ENCODE measurements around the gene RAMAC. TPM values are rescaled to one million over a fixed set of nuclear protein-coding genes. Genes with fewer than 3 reads are reported as not detected.
A peak's percentile ranks its signal among the peaks of the same experiment; 100 is the strongest.

The RAMAC gene
- total and polyA plus RNA-seq, 11 donors, result 11.0 to 25.5 (median 14.9) TPM

GRCh38 chr15:82966671-82967071 is 19.3 kb upstream of the RAMAC start:
- TF ChIP-seq POLR2A (IDR thresholded peaks at IDR 0.05), result no peak
- no peak for TF ChIP-seq CTCF (IDR thresholded peaks at IDR 0.05)
- ATAC-seq (no peak), DNase-seq (no peak)
- Histone ChIP-seq H3K4me3 (no peak overlapping the region), H3K9me3 (no peaks in the 10 kb centered on the region), H3K36me3 (no peaks in the 10 kb centered on the region), H3K27ac (no peak overlapping the region), H3K27me3 (no peaks in the 10 kb centered on the region), H3K4me1 (peaks cover 0 to 24% (median 7%) of the 10 kb centered on the region in 12 donors)
- intact Hi-C loops (cut with DNase I), result loop anchor here in 1 of 10 donors (10.0 kb wide), 1 partner anchor 62 kb away; no protein-coding TSS in a partner anchor
- 67 to 75% (median 73%) methylated on average over 4 of the region's 4 CpGs for WGBS, 4 donors

- 90 to 91% (median 90%) methylated on average over 4 of the region's 4 CpGs for WGBS, 4 donors
- Histone ChIP-seq H3K4me3 (no peak overlapping the region), H3K27ac (no peak overlapping the region), H3K9me3 (no peaks in the 10 kb centered on the region), H3K4me1 (peaks cover 0 to 27% (median 9%) of the 10 kb centered on the region in 12 donors), H3K36me3 (no peaks in the 10 kb centered on the region), H3K27me3 (no peaks in the 10 kb centered on the region)
- TF ChIP-seq CTCF (IDR thresholded peaks at IDR 0.05) (no peak), POLR2A (IDR thresholded peaks at IDR 0.05) (no peak)
- no peak for ATAC-seq
- intact Hi-C loops (cut with DNase I), result loop anchor here in 1 of 10 donors (10.0 kb wide), 1 partner anchor 63 kb away; no protein-coding TSS in a partner anchor
- DNase-seq, result no peak
Measured at GRCh38 chr15:82968066-82968465, 17.9 kb upstream of the RAMAC start.

GRCh38 chr15:82969353-82969752 is 16.7 kb upstream of the RAMAC start:
- TF ChIP-seq POLR2A (IDR thresholded peaks at IDR 0.05), result no peak
- no peak for TF ChIP-seq CTCF (IDR thresholded peaks at IDR 0.05)
- Histone ChIP-seq H3K27me3 (no peaks in the 10 kb centered on the region), H3K9me3 (no peaks in the 10 kb centered on the region), H3K4me3 (no peak overlapping the region), H3K27ac (no peak overlapping the region), H3K36me3 (no peaks in the 10 kb centered on the region), H3K4me1 (peaks cover 0 to 19% (median 9%) of the 10 kb centered on the region in 12 donors)
- intact Hi-C loops (cut with DNase I), result loop anchor here in 1 of 10 donors (10.0 kb wide), 1 partner anchor 65 kb away; no protein-coding TSS in a partner anchor
- WGBS, 4 donors, result 82 to 85% (median 84%) methylated on average over 7 of the region's 7 CpGs
- ATAC-seq, result no peak
- DNase-seq, result no peak

GRCh38 chr15:82970078-82970686 is 15.8 kb upstream of the RAMAC start:
- TF ChIP-seq CTCF (IDR thresholded peaks at IDR 0.05), result no peak
- TF ChIP-seq POLR2A (IDR thresholded peaks at IDR 0.05), result no peak
- intact Hi-C loops (cut with DNase I), result no loop called here
- no peaks in the 10 kb centered on the region for H3K36me3 ChIP-seq
- DNase-seq, result no peak
- H3K4me3 ChIP-seq, result no peak overlapping the region
- ATAC-seq, result no peak
- H3K4me1 ChIP-seq, result peaks cover 0 to 19% (median 9%) of the 10 kb centered on the region in 12 donors
- WGBS, 4 donors, result 39 to 55% (median 42%) methylated on average over 3 of the region's 3 CpGs
- H3K27me3 ChIP-seq, result no peaks in the 10 kb centered on the region
- H3K27ac ChIP-seq, result peak overlapping the region in 7 of 12 donors; percentile 17 to 68 (median 35)
- H3K9me3 ChIP-seq, result no peaks in the 10 kb centered on the region
